Glutamatergic neuron (in vitro differentiated cells): ENCODE data around the gene TBC1D2. TPM values are rescaled to one million over a fixed set of nuclear protein-coding genes. Genes with fewer than 3 reads are reported as not detected.

Source experiments
- DNase-seq: peaks from one replicate; pipeline ENCODE4 v3.0.0; 2022
- H3K27ac Mint-ChIP-seq: one replicate; pipeline ENCODE4 v1.8.0; 2020; ENCODE audit warnings: mild to moderate bottlenecking, mixed read lengths, inconsistent platforms; ENCODE audit not compliant: unreplicated experiment
- H3K27me3 Mint-ChIP-seq: one replicate; pipeline ENCODE4 v1.8.0; 2020; ENCODE audit warnings: mild to moderate bottlenecking, moderate library complexity, mixed read lengths, inconsistent platforms; ENCODE audit not compliant: unreplicated experiment
- H3K36me3 Mint-ChIP-seq: one replicate; pipeline ENCODE4 v1.8.0; 2020; ENCODE audit warnings: mild to moderate bottlenecking, mixed read lengths, inconsistent platforms; ENCODE audit not compliant: unreplicated experiment
- H3K4me1 Mint-ChIP-seq: one replicate; pipeline ENCODE4 v1.8.0; 2020; ENCODE audit warnings: mild to moderate bottlenecking, low read depth, mixed read lengths, inconsistent platforms; ENCODE audit not compliant: unreplicated experiment
- H3K4me3 Mint-ChIP-seq: one replicate; pipeline ENCODE4 v1.8.0; 2020; ENCODE audit warnings: mild to moderate bottlenecking, mixed read lengths, inconsistent platforms; ENCODE audit not compliant: unreplicated experiment
- H3K9me3 Mint-ChIP-seq: one replicate; pipeline ENCODE4 v1.8.0; 2020; ENCODE audit warnings: mild to moderate bottlenecking, moderate library complexity, mixed read lengths, inconsistent platforms; ENCODE audit not compliant: unreplicated experiment
- CTCF ChIP-seq: fragments of 200-600 bp; sonication (generic); IDR thresholded peaks from one replicate; pipeline ENCODE4 v1.5.0; 2021; ENCODE audit not compliant: partially characterized antibody, unreplicated experiment
- total RNA-seq: library from RNA; stranded (reverse); fragmentation: NEBNext Ultra II Directional; extraction: Animal tissue kit (Norgen Biotek cat#: 25700); gene quantifications from one replicate; pipeline ENCODE4 v1.2.1, GENCODE V29; 2021; ENCODE audit not compliant: unreplicated experiment

Gene TBC1D2
- total RNA-seq, 1 donor from 2014 or later = 7.6 TPM

- peaks cover 5% of the 10 kb centered on the region for H3K36me3 Mint-ChIP-seq
- H3K27me3 Mint-ChIP-seq = peaks cover 2% of the 10 kb centered on the region
- no peak overlapping the region for H3K27ac Mint-ChIP-seq
Measured at GRCh38 chr9:98251551-98251950, 3.9 kb downstream of the TBC1D2 start.

GRCh38 chr9:98249771-98250170 lies 5.7 kb downstream of the TBC1D2 start:
- Mint-ChIP-seq H3K36me3 (peaks cover 5% of the 10 kb centered on the region), H3K9me3 (peaks cover under 1% of the 10 kb centered on the region), H3K27ac (no peak overlapping the region), H3K4me1 (peaks cover 6% of the 10 kb centered on the region), H3K27me3 (no peaks in the 10 kb centered on the region), H3K4me3 (no peak overlapping the region)
- DNase-seq = no peak
- no peak for TF ChIP-seq CTCF

More at GRCh38 chr9:98251551-98251950, 3.9 kb downstream of the TBC1D2 start:
- Mint-ChIP-seq H3K9me3 (peaks cover 5% of the 10 kb centered on the region), H3K4me3 (no peak overlapping the region), H3K4me1 (peaks cover 10% of the 10 kb centered on the region)
- TF ChIP-seq CTCF = no peak
- DNase-seq = no peak

DNA sequence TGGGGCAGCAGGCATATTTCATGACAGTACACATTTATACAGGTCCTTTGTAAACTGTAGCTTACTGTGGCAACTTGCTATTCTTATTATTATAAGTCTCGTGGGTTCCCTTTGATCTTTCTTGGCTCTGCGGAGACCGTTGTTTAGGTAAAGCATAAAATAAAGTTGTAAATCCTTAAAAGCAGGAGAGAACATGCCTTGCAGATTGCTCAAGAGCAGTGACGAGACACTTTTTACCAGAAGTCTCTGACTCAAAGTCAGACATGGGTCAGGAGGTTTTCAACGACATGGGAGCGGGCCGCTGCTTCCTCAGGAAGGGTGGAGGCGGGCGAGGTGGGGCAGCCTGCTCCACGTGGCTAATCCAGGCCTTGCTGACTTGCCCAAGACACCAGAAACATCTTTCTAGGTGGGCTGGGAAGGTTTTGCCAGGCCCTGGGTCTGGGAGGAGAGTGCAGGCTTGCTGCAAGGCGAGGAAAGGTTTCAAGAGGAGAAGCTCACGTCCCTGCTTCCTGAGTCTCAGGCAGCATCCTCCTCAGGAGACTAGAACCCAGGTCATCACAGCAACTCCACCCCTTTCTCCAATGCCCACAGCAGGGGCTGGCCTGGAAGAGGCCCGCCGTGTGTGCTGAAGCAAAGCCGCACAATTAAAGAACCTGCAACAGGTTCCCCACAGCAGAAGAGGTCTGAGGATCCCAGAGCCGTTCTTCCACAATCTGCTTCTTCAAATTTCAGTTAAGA lies 6.5 kb downstream of the TBC1D2 start:
- Mint-ChIP-seq H3K27ac (no peak overlapping the region), H3K4me3 (no peak overlapping the region), H3K4me1 (peaks cover 6% of the 10 kb centered on the region), H3K36me3 (peaks cover 5% of the 10 kb centered on the region), H3K27me3 (no peaks in the 10 kb centered on the region), H3K9me3 (no peaks in the 10 kb centered on the region)
- DNase-seq = no peak
- TF ChIP-seq CTCF = no peak

DNA sequence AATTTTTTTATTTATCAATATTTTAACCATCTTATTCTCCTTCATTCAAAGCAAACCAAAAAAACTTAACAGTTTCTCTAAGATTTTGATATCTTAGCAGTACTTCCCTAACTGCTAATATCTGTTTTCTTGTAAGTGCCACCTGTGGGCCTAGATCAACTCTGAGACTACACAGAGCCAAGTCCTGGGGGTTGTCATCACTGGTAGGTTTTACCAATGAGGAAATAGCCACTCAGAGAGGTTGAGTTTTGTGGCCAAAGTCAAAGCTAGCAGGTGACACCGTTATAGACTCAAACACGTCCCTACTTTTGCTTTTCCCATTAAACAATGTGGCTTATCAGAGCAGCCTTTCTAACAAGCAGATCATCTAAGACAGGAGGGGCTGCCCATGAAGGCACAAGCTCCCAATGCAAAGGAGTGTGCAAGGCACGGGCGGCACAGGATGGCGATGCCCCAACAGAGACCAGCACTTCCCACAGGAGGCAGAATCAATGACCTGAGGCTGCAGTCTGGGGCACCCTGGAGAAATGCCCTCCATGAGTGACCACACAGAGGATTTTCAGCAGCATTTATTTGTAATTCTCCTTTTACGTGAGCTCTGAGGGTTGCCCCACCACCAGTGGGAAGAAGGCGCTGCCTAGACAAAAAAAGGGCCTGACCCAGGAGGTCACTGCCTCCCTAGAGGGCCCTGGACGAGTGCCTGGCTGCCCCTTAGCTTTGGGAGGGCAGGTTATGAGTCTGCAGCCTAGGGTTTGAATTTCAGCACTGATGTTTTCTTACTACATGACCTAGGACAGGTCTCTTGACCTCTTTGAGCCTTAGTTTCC lies 7.4 kb downstream of the TBC1D2 start:
- Mint-ChIP-seq H3K36me3 (peaks cover 5% of the 10 kb centered on the region), H3K27ac (no peak overlapping the region), H3K27me3 (no peaks in the 10 kb centered on the region), H3K9me3 (no peaks in the 10 kb centered on the region), H3K4me3 (no peak overlapping the region), H3K4me1 (peaks cover 6% of the 10 kb centered on the region)
- TF ChIP-seq CTCF = no peak
- DNase-seq = no peak

DNA sequence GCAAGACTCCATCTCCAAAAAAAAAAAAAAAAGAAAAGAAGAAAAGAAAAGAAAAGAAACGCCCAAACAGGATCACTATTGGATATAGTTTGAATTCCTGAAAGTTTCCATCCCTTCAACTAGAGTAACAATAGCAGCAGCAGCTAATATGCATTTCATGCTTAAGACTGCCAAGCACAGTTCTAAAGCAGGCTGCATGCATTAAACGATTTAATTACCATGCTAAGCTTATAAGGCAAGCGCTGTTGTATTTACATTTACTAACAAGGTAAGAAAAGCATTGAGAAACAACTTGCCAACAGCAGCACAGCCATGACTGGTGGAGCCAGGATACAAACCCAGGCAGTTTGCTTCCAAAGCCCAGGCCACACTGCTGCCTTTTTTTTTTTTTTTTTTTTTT lies 13.0 kb downstream of the TBC1D2 start:
- TF ChIP-seq CTCF = no peak
- Mint-ChIP-seq H3K27ac (no peak overlapping the region), H3K4me3 (no peak overlapping the region), H3K9me3 (peaks cover 2% of the 10 kb centered on the region), H3K27me3 (no peaks in the 10 kb centered on the region), H3K36me3 (no peaks in the 10 kb centered on the region), H3K4me1 (no peaks in the 10 kb centered on the region)
- DNase-seq = no peak
